ENCODE data around the gene ZNF423. TPM values are rescaled to one million over a fixed set of nuclear protein-coding genes. Genes with fewer than 3 reads are reported as not detected.

ZNF423 gene
- total and polyA plus RNA-seq, 9 of the 15 experiments (the other 6 are each of a cell fraction or from before 2014, with no cell fraction given): not detected

GRCh38 chr16:49547448-49547847 lies 308.5 kb downstream of the ZNF423 start:
- Histone ChIP-seq H3K27me3 (ENCODE audit: control insufficient read depth in 2 of 2, insufficient read depth in 2 of 2, low read length in 2 of 2) (peaks cover 7 to 40% of the 10 kb centered on the region in 2 experiments; a peak in 3 of 5 replicates), H3K4me2 (ENCODE audit: insufficient read depth, low read length) (no peak overlapping the region), H3K9me3 (replicated peaks; ENCODE audit: control insufficient read depth, insufficient read depth, low read depth, low read length) (no peaks in the 10 kb centered on the region), H3K36me3 (ENCODE audit: control insufficient read depth, insufficient read depth, low read length) (no peaks in the 10 kb centered on the region), H3K9ac (ENCODE audit: insufficient read depth in 1 of 2, low read depth in 2 of 2, low read length in 2 of 2) (no peak overlapping the region), H3K79me2 (ENCODE audit: control insufficient read depth, insufficient read depth, low read length) (no peaks in the 10 kb centered on the region), H3K9me1 (ENCODE audit: control insufficient read depth, insufficient read depth, low read length) (no peaks in the 10 kb centered on the region), H3K27ac (ENCODE audit: extremely low read depth, low read depth, low read length) (no peak overlapping the region), H3K4me1 (replicated peaks in 1 of 2; ENCODE audit: control insufficient read depth in 2 of 2, insufficient read depth in 2 of 2, low read length in 2 of 2) (no peaks in the 10 kb centered on the region; a peak in 1 of 5 replicates), H3K4me3 (no peak overlapping the region), H4K20me1 (replicated peaks; ENCODE audit: control insufficient read depth, insufficient read depth, low read length) (peaks cover 3% of the 10 kb centered on the region; the same call in 1 of the 2 replicates), H2AFZ (ENCODE audit: low read depth, low read length) (no peak overlapping the region)
- intact Hi-C loops (cut with micrococcal nuclease) (no loop called here), in situ Hi-C loops (cut with MboI) (no loop called here)
- no peak for ATAC-seq
- 3% methylated on average over 9 of the region's 9 CpGs for WGBS (ENCODE audit: insufficient coverage, low coverage, missing lambda C conversion rate)
- ChIA-PET CTCF (ENCODE audit: low intra/inter-chr PET ratio) (no interaction called here), POLR2A (interaction anchor here (0.8 kb wide), 1 partner anchor 42 kb away, joined by 3 read pairs; no protein-coding TSS in a partner anchor)
- no peak for DNase-seq (ENCODE audit: extremely low read depth in 1 of 4, low spot score in 3 of 4)
- no TSS peak for BruUV-seq (replicated peaks)
- no peak for FAIRE-seq
- TF ChIP-seq ATF7 (IDR thresholded peaks at IDR 0.05) (no peak), FOS (IDR thresholded peaks at IDR 0.05; ENCODE audit: extremely low read depth, insufficient read length) (no peak), ZFP36 (IDR thresholded peaks at IDR 0.05; ENCODE audit: low read depth, low read length, partially characterized antibody) (no peak), PATZ1 (CRISPR knock-in tag; IDR thresholded peaks at IDR 0.05; ENCODE audit: borderline replicate concordance) (no peak), ZNF436 (CRISPR knock-in tag; IDR thresholded peaks at IDR 0.05) (no peak), STAG1 (CRISPR knock-in tag; IDR thresholded peaks at IDR 0.05; ENCODE audit: borderline replicate concordance) (no peak), NFRKB (IDR thresholded peaks at IDR 0.05; ENCODE audit: low read depth) (no peak), TCFL5 (CRISPR knock-in tag; conservative IDR thresholded peaks at IDR 0.05) (no peak), PBX2 (CRISPR knock-in tag; IDR thresholded peaks at IDR 0.05; ENCODE audit: low read depth) (no peak), PBX2 (tag; conservative IDR thresholded peaks at IDR 0.05; ENCODE audit: low read depth) (no peak), CSDE1 (IDR thresholded peaks at IDR 0.05) (no peak), ZNF512 (tag; IDR thresholded peaks at IDR 0.05) (no peak)
